ENCODE data around the gene ZBTB7C.

ZBTB7C gene

DNA sequence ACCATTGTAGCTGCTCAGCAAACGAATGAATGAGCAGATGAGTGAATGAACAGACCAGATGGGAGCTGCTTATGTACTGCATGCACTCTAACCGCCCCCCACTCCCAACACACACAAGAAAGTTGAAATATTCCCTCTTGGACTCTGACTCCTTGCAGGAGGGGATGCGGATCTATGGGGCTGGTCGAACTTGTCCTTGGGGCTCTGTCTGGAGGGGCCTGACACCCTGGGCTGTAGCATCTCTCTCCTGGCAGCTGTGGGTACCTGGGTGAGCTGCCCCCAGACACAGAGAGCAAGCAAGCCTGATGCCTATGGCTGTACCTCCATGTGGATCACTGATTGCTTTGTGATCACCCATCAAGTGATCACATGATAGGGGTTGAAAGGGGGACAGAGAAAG, 286.4 kb downstream of the ZBTB7C start:
- TF ChIP-seq, protein P1, sequence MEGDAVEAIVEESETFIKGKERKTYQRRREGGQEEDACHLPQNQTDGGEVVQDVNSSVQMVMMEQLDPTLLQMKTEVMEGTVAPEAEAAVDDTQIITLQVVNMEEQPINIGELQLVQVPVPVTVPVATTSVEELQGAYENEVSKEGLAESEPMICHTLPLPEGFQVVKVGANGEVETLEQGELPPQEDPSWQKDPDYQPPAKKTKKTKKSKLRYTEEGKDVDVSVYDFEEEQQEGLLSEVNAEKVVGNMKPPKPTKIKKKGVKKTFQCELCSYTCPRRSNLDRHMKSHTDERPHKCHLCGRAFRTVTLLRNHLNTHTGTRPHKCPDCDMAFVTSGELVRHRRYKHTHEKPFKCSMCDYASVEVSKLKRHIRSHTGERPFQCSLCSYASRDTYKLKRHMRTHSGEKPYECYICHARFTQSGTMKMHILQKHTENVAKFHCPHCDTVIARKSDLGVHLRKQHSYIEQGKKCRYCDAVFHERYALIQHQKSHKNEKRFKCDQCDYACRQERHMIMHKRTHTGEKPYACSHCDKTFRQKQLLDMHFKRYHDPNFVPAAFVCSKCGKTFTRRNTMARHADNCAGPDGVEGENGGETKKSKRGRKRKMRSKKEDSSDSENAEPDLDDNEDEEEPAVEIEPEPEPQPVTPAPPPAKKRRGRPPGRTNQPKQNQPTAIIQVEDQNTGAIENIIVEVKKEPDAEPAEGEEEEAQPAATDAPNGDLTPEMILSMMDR (IDR thresholded peaks at IDR 0.05), result no peak
- H3K27me3 ChIP-seq, result peaks cover 25% of the 10 kb centered on the region
- no peaks in the 10 kb centered on the region for H3K36me3 ChIP-seq
- no peak overlapping the region for H3K27ac ChIP-seq
- no peaks in the 10 kb centered on the region for H3K9me3 ChIP-seq
- no peak overlapping the region for H3K4me3 ChIP-seq (ENCODE audit: low read depth in 1 of 2, low read length in 1 of 2)
- no peaks in the 10 kb centered on the region for H3K4me1 ChIP-seq (ENCODE audit: control insufficient read depth in 1 of 2, insufficient read depth in 1 of 2, low read depth in 1 of 2, low read length in 1 of 2)

DNA sequence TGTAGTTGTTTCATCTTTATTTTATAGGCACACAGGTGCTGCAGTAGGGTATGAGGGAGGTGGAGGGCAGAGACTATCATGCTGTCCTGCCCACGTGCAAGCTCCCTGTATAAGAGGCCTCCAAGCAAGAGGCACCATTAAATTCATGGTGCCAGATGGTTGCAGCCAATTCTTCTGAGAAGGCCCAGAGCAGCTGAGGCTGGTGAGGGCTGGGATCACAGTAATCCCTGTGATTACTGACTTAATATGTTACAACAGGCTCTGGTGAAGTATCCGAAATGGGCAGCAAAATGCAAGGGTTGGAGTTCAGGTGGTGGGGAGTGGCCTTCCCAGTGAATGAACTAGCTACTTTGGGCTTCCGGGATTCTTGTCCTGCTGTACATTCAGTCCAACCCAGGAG, 286.8 kb downstream of the ZBTB7C start:
- Histone ChIP-seq H3K4me3 (ENCODE audit: low read depth in 1 of 2, low read length in 1 of 2) (no peak overlapping the region), H3K27me3 (peaks cover 25% of the 10 kb centered on the region), H3K36me3 (no peaks in the 10 kb centered on the region), H3K4me1 (ENCODE audit: control insufficient read depth in 1 of 2, insufficient read depth in 1 of 2, low read depth in 1 of 2, low read length in 1 of 2) (no peaks in the 10 kb centered on the region), H3K9me3 (no peaks in the 10 kb centered on the region), H3K27ac (no peak overlapping the region)
- TF ChIP-seq, protein P1 (IDR thresholded peaks at IDR 0.05), result no peak

DNA sequence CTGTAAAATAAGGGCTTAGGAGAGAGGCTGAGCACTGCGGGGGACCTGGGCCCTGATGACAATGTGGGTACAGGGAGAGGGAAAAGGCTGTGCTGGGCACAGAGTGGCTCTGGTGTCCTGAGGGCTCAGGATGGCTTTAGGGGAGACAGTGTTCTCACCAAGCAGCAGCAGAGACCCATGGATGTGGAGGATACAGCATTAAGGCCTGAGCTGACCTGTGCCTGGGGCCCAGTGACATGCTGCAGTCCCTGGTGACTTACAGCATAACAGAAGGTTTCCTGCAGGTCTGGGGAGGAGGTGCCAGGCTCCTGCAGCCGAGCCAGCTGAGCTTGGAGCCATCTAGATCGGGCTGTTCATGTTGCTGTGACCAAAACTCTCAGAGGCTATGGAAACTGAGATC, 287.4 kb downstream of the ZBTB7C start:
- no peaks in the 10 kb centered on the region for H3K4me1 ChIP-seq (ENCODE audit: control insufficient read depth in 1 of 2, insufficient read depth in 1 of 2, low read depth in 1 of 2, low read length in 1 of 2)
- peaks cover 25% of the 10 kb centered on the region for H3K27me3 ChIP-seq

DNA sequence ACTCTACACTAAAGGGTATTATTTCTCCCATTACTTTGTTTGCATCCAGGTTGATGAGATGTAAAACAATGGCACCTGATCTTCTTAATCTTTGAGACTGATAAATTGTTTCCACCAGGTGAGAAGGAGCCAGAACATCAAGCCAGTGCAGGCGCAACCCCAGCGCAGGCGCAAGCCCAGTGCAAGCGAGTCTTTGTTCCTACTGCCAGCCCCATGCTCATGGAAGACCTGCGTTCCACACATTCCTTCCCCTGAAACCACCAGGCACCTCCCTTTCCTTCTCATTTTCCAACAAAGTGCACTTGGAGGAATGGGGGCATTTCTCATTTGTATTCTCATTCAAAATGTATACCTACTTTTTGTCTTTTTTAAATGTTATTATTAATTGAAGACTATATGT, 290.0 kb downstream of the ZBTB7C start:
- H3K4me1 ChIP-seq (ENCODE audit: control insufficient read depth in 1 of 2, insufficient read depth in 1 of 2, low read depth in 1 of 2, low read length in 1 of 2), result no peaks in the 10 kb centered on the region
- H3K27me3 ChIP-seq, result peaks cover 9% of the 10 kb centered on the region
- TF ChIP-seq, protein P1 (IDR thresholded peaks at IDR 0.05), result no peak
- H3K27ac ChIP-seq, result no peak overlapping the region
- no peaks in the 10 kb centered on the region for H3K36me3 ChIP-seq
- H3K9me3 ChIP-seq, result no peaks in the 10 kb centered on the region
- no peak overlapping the region for H3K4me3 ChIP-seq (ENCODE audit: low read depth in 1 of 2, low read length in 1 of 2)

More for the DNA sequence above, 287.4 kb downstream of the ZBTB7C start:
- Histone ChIP-seq H3K36me3 (no peaks in the 10 kb centered on the region), H3K4me3 (ENCODE audit: low read depth in 1 of 2, low read length in 1 of 2) (no peak overlapping the region), H3K27ac (no peak overlapping the region), H3K9me3 (no peaks in the 10 kb centered on the region)
- TF ChIP-seq, protein P1 (IDR thresholded peaks at IDR 0.05), result no peak

DNA sequence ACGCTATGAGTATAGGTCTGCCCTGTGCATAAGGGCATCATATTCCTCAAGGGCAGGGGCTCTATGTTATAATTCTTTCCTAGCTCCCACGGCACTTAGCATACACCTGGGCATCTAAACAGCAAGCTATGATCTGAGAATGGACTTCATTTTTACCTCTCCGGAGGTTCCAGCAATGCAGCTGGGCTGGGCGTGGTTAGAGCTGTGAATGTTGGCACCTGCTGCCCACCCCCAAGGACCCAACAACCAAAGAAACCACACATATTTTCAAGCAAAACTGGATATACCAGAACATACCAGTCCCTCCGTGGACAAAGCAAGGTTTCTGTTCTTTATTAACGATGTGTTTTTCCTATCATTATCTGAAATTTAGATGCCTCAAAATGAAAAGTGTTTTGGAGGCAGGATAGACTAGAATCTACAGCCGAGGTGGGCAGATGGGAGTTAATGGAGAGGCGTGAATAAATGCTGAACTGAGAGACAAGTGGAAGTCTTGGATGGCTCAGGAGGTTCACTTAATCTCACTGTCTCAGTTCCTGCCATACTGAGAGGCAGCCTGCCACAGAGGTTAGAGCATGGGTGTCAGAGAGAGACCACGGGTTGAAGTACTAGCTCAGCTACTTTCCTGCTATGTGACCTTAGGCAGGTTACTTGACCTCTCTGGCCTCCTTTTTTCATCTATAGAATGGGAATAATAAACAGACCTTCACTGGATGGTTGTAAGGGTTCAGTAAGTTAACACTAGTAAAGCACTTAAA, 292.1 kb downstream of the ZBTB7C start:
- Histone ChIP-seq H3K4me1 (ENCODE audit: control insufficient read depth in 1 of 2, insufficient read depth in 1 of 2, low read depth in 1 of 2, low read length in 1 of 2) (no peaks in the 10 kb centered on the region), H3K27ac (no peak overlapping the region), H3K4me3 (ENCODE audit: low read depth in 1 of 2, low read length in 1 of 2) (no peak overlapping the region), H3K9me3 (no peaks in the 10 kb centered on the region), H3K27me3 (peaks cover 5% of the 10 kb centered on the region), H3K36me3 (no peaks in the 10 kb centered on the region)
- TF ChIP-seq, protein P1 (IDR thresholded peaks at IDR 0.05), result no peak

Measured in neutrophil (primary cell).